Spleen (tissue), 11 donors: ENCODE results near the gene MRAS. TPM values are rescaled to one million over a fixed set of nuclear protein-coding genes. Genes with fewer than 3 reads are reported as not detected.

Experiments
- DNase-seq: peaks from one replicate; pipeline ENCODE4 v3.0.0-alpha.2; 2020
- H3K27ac ChIP-seq, 8 donors: fragments of 200-600 bp; sonication (generic) in 7 of 8; 1 replicate in 4 of 8; 2 replicates in 4 of 8; pipeline versions ENCODE4 v1.5.0 to v1.8.0; 2016 to 2021; ENCODE audit warnings: inconsistent platforms in 4 of 8, mild to moderate bottlenecking in 4 of 8, moderate library complexity in 1 of 8
- H3K27me3 ChIP-seq, 7 donors: fragments of 200-600 bp; sonication (generic) in 6 of 7; replicated peaks in 1 of 7; 1 replicate in 4 of 7; 2 replicates in 3 of 7; pipeline versions ENCODE4 v1.5.0 to v1.8.0; 2016 to 2021; ENCODE audit warnings: inconsistent platforms in 3 of 7, mild to moderate bottlenecking in 1 of 7
- H3K36me3 ChIP-seq, 6 donors: fragments of 200-600 bp; sonication (generic) in 5 of 6; 1 replicate in 4 of 6; 2 replicates in 2 of 6; pipeline versions ENCODE4 v1.5.0 to v1.8.0; 2016 to 2021; ENCODE audit warnings: inconsistent platforms in 2 of 6
- H3K4me1 ChIP-seq, 6 donors: fragments of 200-600 bp; sonication (generic) in 5 of 6; 1 replicate in 3 of 6; 2 replicates in 3 of 6; pipeline versions ENCODE4 v1.5.0 to v1.8.0; 2016 to 2021; ENCODE audit warnings: inconsistent platforms in 3 of 6
- H3K4me3 ChIP-seq, 8 donors: fragments of 200-600 bp; sonication (generic) in 7 of 8; 1 replicate in 4 of 8; 2 replicates in 4 of 8; pipeline versions ENCODE4 v1.5.0 to v1.8.0; 2016 to 2021; ENCODE audit warnings: inconsistent platforms in 4 of 8, mild to moderate bottlenecking in 4 of 8, moderate library complexity in 2 of 8
- H3K9me3 ChIP-seq, 8 donors: fragments of 200-600 bp; sonication (generic) in 7 of 8; 1 replicate in 4 of 8; 2 replicates in 4 of 8; pipeline versions ENCODE4 v1.5.0 to v1.8.0; 2016 to 2021; ENCODE audit warnings: inconsistent platforms in 4 of 8
- POLR2A ChIP-seq, 3 donors: fragments of 450-650 bp; IDR thresholded peaks; one replicate each; pipeline ENCODE4 v1.5.1; 2017; ENCODE audit warnings: antibody characterized with exemption in 3 of 3, mild to moderate bottlenecking in 1 of 3
- POLR2AphosphoS5 ChIP-seq, 3 donors: sonication (generic); formaldehyde crosslinking; IDR thresholded peaks; one replicate each; pipeline ENCODE4 v1.5.1; 2017; ENCODE audit warnings: antibody characterized with exemption in 3 of 3
- WGBS, 5 donors: extraction: QIAGEN DNeasy Blood & Tissue Kit in 3 of 5; methylation state at CpG; one replicate each; pipeline versions ENCODE4 v1.1.5 to v1.1.7; 2013 to 2018; 5-methylcytosine and 5-hydroxymethylcytosine counted together
- intact Hi-C: fragments of 100-400 bp; cut with DNase I; formaldehyde crosslinking; loops from one replicate; pipeline ENCODE4 v1.15.0; 2023; ENCODE audit warnings: low total_unique reads
- polyA plus RNA-seq, 3 donors: library from polyadenylated mRNA; stranded (reverse); fragments of 200-250 nt; gene quantifications; one replicate each; pipeline ENCODE4 v1.2.1, GENCODE V29; 2013
- total RNA-seq, 7 donors: library from RNA; depleted of rRNA in 3 of 7; stranded (reverse); fragments of >200 nt in 3 of 7; fragmentation: NEBNext Ultra II Directional in 4 of 7; extraction: Animal tissue kit (Norgen Biotek cat#: 25700) in 4 of 7; gene quantifications; one replicate each; pipeline versions ENCODE4 v1.1.0 to v1.2.1, GENCODE V29; 2016 to 2021
- TF ChIP-seq, protein P1 (sequence below), 11 experiments: fragments of 200-600 bp in 7 of 11; fragments of 450-650 bp in 4 of 11; sonication (generic) in 4 of 11; IDR thresholded peaks in 8 of 11; conservative IDR thresholded peaks in 3 of 11; 1 replicate in 7 of 11; 2 replicates in 4 of 11; pipeline versions ENCODE4 v1.4.0 to v1.8.0; 2016 to 2021; ENCODE audit warnings: antibody characterized with exemption in 11 of 11, inconsistent platforms in 4 of 11, mild to moderate bottlenecking in 1 of 11
- donor health status: healthy with polysubstance abuse.
- donor health status: DM: no; HTN: no; CAD: no; lungs with moderate emphysema.
- donor health status: DM: no; HTN: no; CAD: no.
- donor health status: Bipolar disorder and iron deficiency.
- donor health status: healthy.
- donor health status: DM: no; HTN: no; CAD: no.
- donor health status: DM: yes; HTN: yes; CAD: no.

The MRAS gene
- total and polyA plus RNA-seq, 10 donors: 4.1 to 36.7 (median 21.4) TPM

DNA sequence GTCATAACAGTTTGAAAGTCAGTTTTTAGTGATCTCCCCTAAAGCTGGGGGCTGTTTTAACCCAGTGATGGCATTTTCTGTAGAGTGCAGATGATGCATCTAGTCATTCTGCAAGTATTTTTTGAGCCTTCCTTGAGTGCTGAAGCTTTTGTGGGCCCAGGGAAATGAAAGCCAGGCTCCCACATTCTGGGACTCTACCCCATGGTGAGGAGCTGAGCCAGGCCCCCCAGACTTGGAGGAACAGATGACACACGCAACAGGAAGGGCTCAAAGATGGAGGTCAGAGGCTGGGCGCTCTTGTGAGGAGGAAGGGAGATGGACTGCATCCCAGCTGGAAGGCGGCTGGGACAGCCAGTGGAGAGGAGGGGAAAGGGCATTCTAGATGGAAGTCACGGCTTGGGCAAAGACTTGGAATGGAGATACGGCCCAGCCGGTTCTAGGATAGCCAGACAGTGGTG is 40.8 kb downstream of the MRAS start:
- peak in 1 of 3 donors; percentile 21 for TF ChIP-seq POLR2AphosphoS5 (IDR thresholded peaks at IDR 0.05)
- TF ChIP-seq, protein P1, sequence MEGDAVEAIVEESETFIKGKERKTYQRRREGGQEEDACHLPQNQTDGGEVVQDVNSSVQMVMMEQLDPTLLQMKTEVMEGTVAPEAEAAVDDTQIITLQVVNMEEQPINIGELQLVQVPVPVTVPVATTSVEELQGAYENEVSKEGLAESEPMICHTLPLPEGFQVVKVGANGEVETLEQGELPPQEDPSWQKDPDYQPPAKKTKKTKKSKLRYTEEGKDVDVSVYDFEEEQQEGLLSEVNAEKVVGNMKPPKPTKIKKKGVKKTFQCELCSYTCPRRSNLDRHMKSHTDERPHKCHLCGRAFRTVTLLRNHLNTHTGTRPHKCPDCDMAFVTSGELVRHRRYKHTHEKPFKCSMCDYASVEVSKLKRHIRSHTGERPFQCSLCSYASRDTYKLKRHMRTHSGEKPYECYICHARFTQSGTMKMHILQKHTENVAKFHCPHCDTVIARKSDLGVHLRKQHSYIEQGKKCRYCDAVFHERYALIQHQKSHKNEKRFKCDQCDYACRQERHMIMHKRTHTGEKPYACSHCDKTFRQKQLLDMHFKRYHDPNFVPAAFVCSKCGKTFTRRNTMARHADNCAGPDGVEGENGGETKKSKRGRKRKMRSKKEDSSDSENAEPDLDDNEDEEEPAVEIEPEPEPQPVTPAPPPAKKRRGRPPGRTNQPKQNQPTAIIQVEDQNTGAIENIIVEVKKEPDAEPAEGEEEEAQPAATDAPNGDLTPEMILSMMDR (IDR thresholded peaks at IDR 0.05 in 8 of 11, conservative IDR thresholded peaks at IDR 0.05 in 3 of 11): no peak
- TF ChIP-seq POLR2A (IDR thresholded peaks at IDR 0.05): no peak
- DNase-seq: peak; percentile 46
- H3K36me3 ChIP-seq: no peaks in the 10 kb centered on the region
- H3K27ac ChIP-seq: peak overlapping the region in 3 of 8 donors; percentile 43 to 64 (median 61)
- intact Hi-C loops: no loop called here
- WGBS, 5 donors: 72 to 91% (median 80%) methylated on average over 6 of the region's 6 CpGs
- H3K4me3 ChIP-seq: no peak overlapping the region
- peaks cover 0 to 4% (median 0%) of the 10 kb centered on the region in 6 donors for H3K4me1 ChIP-seq
- peaks cover 0 to 16% (median 0%) of the 10 kb centered on the region in 7 donors for H3K27me3 ChIP-seq
- no peaks in the 10 kb centered on the region for H3K9me3 ChIP-seq

DNA sequence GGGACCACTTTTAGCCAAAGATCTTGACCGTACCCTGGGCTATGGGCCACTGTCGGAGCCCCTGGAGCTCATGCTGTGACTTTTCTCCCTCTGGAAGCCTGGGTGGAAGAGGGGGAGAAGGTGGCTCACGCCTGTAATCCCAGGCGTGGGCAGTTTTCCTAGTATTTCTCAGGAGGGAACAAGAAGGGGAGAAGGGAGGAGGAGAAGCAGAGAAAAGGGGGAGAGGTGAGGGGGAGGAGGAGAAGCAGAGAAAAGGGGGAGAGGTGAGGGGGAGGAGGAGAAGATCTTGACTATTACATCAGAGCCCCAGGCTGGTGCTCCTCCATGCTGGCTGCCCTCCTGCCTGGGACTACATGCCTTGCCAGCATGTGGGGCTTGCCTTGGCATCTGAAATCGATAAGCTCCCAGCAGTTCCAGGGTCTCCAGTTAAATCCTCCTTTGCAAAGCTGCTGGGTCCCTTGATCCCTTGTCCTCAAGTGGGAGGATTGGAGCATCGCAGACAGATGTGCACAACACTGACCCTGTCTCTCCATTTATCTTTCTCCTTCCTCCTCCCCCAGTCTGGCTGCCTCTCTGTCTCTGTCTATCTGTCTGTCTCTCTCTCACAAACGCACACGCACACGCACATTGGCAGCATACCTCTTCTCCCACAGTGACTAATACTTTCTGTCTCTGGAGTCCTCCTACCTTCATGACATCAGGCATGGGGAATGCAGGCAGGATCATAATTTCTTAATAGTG is 41.6 kb downstream of the MRAS start:
- H3K27ac ChIP-seq: peak overlapping the region in 4 of 8 donors; percentile 15 to 64 (median 52)
- TF ChIP-seq POLR2AphosphoS5 (IDR thresholded peaks at IDR 0.05) (no peak), POLR2A (IDR thresholded peaks at IDR 0.05) (no peak)
- TF ChIP-seq, protein P1 (IDR thresholded peaks at IDR 0.05 in 8 of 11, conservative IDR thresholded peaks at IDR 0.05 in 3 of 11): no peak
- H3K9me3 ChIP-seq: no peaks in the 10 kb centered on the region
- WGBS, 5 donors: 81 to 88% (median 83%) methylated on average over 9 of the region's 9 CpGs
- H3K4me1 ChIP-seq: peaks cover 0 to 4% (median 0%) of the 10 kb centered on the region in 6 donors
- peaks cover 0 to 16% (median 0%) of the 10 kb centered on the region in 7 donors for H3K27me3 ChIP-seq
- no peak overlapping the region for H3K4me3 ChIP-seq
- intact Hi-C loops: no loop called here
- H3K36me3 ChIP-seq: no peaks in the 10 kb centered on the region
- DNase-seq: peak; percentile 42

DNA sequence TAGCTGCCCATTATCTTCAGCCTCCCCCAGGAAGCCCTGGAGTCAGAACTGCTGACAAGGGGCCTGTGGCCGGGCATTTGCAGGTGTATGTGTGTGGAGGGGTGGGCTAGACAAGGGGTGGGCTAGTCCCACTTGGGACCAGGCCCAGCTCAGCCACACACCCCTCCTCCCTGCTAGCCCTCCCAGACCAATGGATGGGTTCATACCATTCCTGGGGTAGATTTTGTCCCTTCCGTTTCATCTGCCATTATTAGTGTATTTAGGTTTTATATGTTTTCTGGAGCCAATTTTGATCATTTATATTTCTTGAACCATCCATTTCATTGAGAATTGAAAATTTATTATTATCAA is 42.2 kb downstream of the MRAS start:
- peaks cover 0 to 4% (median 0%) of the 10 kb centered on the region in 6 donors for H3K4me1 ChIP-seq
- TF ChIP-seq POLR2A (IDR thresholded peaks at IDR 0.05): no peak
- H3K27ac ChIP-seq: peak overlapping the region in 3 of 8 donors; percentile 33 to 64 (median 61)
- H3K36me3 ChIP-seq: no peaks in the 10 kb centered on the region
- WGBS, 5 donors: 84 to 96% (median 95%) methylated on average over 2 of the region's 2 CpGs
- intact Hi-C loops: no loop called here
- peaks cover 0 to 15% (median 0%) of the 10 kb centered on the region in 7 donors for H3K27me3 ChIP-seq
- H3K4me3 ChIP-seq: no peak overlapping the region
- H3K9me3 ChIP-seq: no peaks in the 10 kb centered on the region
- DNase-seq: peak; percentile 43

DNA sequence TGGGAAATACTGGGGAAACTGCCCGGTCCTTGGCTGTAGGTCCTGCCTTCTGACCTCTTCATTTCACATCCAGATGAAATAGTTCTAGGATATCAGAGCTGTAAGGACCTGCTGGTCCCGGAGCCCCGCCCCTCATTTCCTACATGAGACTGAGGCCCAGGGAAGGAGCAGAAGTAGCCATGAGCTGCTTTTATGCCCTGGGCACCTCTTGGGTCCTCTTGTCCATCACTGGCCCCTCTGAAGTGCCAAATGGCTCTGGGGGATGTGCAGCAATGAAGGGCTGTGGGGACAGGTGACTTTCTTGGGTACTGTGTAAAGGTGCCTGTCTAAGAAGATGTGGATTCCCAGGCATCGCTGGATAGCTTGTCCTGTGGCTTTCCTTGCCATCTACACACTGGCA is 45.8 kb downstream of the MRAS start:
- intact Hi-C loops: no loop called here
- WGBS, 5 donors: 81 to 92% (median 90%) methylated on average over 4 of the region's 4 CpGs
- TF ChIP-seq POLR2AphosphoS5 (IDR thresholded peaks at IDR 0.05) (no peak), POLR2A (IDR thresholded peaks at IDR 0.05) (no peak)
- TF ChIP-seq, protein P1 (IDR thresholded peaks at IDR 0.05 in 8 of 11, conservative IDR thresholded peaks at IDR 0.05 in 3 of 11): no peak

More for the DNA sequence above, 45.8 kb downstream of the MRAS start:
- Histone ChIP-seq H3K4me1 (peaks cover 0 to 4% (median 0%) of the 10 kb centered on the region in 6 donors), H3K27me3 (peaks cover 0 to 16% (median 0%) of the 10 kb centered on the region in 7 donors), H3K4me3 (no peak overlapping the region), H3K9me3 (no peaks in the 10 kb centered on the region), H3K36me3 (no peaks in the 10 kb centered on the region), H3K27ac (no peak overlapping the region)
- no peak for DNase-seq
